ENCODE results near the gene CTBS. TPM values are rescaled to one million over a fixed set of nuclear protein-coding genes. Genes with fewer than 3 reads are reported as not detected.

The CTBS gene
- total RNA-seq, 2 donors from 2014 or later = 7.5 to 9.2 TPM

- H3K4me1 ChIP-seq = peaks cover 0 to 8% of the 10 kb centered on the region in 2 donors
- H3K27ac ChIP-seq = no peak overlapping the region
- H3K36me3 ChIP-seq = peaks cover 11% of the 10 kb centered on the region
- no peak overlapping the region for H3K4me3 ChIP-seq
- H3K27me3 ChIP-seq = no peaks in the 10 kb centered on the region
- H3K9me3 ChIP-seq = no peaks in the 10 kb centered on the region
- no peak for TF ChIP-seq CTCF (IDR thresholded peaks at IDR 0.05)
- no peak for DNase-seq (ENCODE audit: low spot score)
Observed at GRCh38 chr1:84571150-84571535, 3.1 kb downstream of the CTBS start.

GRCh38 chr1:84570436-84571149 is 3.6 kb downstream of the CTBS start:
- no peak for DNase-seq (ENCODE audit: low spot score)
- Histone ChIP-seq H3K36me3 (peaks cover 11% of the 10 kb centered on the region), H3K4me3 (no peak overlapping the region), H3K9me3 (no peaks in the 10 kb centered on the region), H3K27me3 (no peaks in the 10 kb centered on the region), H3K27ac (no peak overlapping the region), H3K4me1 (peaks cover 0 to 8% of the 10 kb centered on the region in 2 donors)
- no peak for TF ChIP-seq CTCF (IDR thresholded peaks at IDR 0.05)

DNA sequence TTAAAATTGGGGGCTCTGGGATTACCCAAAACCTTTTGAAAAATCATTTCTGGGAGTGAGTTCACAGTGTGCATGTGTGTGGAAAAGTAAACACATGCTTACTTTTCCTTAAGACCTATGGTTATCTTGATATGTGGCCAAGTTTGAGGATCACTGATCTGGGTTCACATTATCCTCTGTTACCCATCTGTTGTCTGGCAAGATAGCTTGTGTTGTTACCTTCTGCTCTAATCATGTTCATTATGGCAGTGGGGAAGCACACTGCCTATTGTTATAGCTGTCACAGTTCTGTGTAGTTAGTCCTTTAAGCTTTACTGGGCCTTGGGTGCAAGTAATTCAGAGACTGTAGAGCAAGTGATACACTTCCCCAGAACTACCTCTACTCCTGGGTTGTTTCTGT is 5.0 kb downstream of the CTBS start:
- H3K27me3 ChIP-seq = no peaks in the 10 kb centered on the region
- no peaks in the 10 kb centered on the region for H3K9me3 ChIP-seq
- peaks cover 0 to 8% of the 10 kb centered on the region in 2 donors for H3K4me1 ChIP-seq
- peaks cover 11% of the 10 kb centered on the region for H3K36me3 ChIP-seq
- no peak for TF ChIP-seq CTCF (IDR thresholded peaks at IDR 0.05)
- no peak for DNase-seq (ENCODE audit: low spot score)
- H3K27ac ChIP-seq = no peak overlapping the region
- H3K4me3 ChIP-seq = no peak overlapping the region

- Histone ChIP-seq H3K27me3 (no peaks in the 10 kb centered on the region), H3K4me1 (no peaks in the 10 kb centered on the region), H3K36me3 (no peaks in the 10 kb centered on the region), H3K27ac (no peak overlapping the region), H3K4me3 (no peak overlapping the region), H3K9me3 (no peaks in the 10 kb centered on the region)
- TF ChIP-seq CTCF (IDR thresholded peaks at IDR 0.05) = no peak
- DNase-seq (ENCODE audit: low spot score) = no peak
Observed at GRCh38 chr1:84550826-84551225, 23.4 kb downstream of the CTBS start.

DNA sequence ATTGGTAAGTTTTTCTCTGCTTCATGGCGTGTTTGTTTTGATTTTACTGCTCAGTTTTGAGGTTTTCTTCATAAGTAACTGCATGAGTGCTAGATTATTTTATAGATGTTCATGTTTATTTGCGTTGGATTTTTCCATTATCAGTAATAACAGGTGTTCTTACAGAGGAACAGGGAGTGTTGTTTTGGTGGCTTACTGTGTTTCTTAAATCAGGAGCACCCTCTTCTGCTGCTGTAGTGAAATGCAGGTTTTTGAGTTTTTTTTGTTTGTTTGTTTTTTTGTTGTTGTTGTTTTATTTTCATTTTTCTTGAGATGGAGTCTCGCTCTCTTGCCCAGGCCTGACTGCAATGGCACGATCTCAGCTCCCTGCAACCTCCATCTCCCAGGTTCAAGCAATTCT is 32.6 kb downstream of the CTBS start:
- no peak for DNase-seq (ENCODE audit: low spot score)
- Histone ChIP-seq H3K9me3 (no peaks in the 10 kb centered on the region), H3K27ac (no peak overlapping the region), H3K4me3 (no peak overlapping the region), H3K27me3 (no peaks in the 10 kb centered on the region), H3K4me1 (no peaks in the 10 kb centered on the region), H3K36me3 (no peaks in the 10 kb centered on the region)
- peak in 1 of 2 donors; percentile 14 for TF ChIP-seq CTCF (IDR thresholded peaks at IDR 0.05)

DNA sequence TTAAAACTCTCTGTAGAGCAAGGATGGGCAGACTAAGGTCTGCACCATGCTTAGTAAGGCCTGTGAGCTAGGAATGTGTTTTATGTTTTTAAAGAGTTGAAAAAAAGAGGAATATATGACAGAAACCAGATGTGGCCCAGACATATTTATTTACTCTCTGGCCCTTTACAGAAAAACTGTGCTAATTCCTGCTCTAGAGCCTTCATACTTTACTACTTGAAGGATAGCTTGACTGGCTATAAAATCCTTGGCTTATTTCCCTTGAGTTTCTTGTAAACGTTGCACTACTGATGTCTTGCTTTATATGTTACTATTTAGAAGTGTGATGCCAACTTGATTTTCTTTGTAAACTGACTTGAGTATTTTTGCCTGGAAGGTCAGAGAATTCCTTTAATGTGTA is 33.5 kb downstream of the CTBS start:
- no peaks in the 10 kb centered on the region for H3K4me1 ChIP-seq
- no peaks in the 10 kb centered on the region for H3K36me3 ChIP-seq
- H3K27ac ChIP-seq = no peak overlapping the region
- H3K4me3 ChIP-seq = no peak overlapping the region
- no peak for DNase-seq (ENCODE audit: low spot score)
- no peaks in the 10 kb centered on the region for H3K27me3 ChIP-seq
- no peak for TF ChIP-seq CTCF (IDR thresholded peaks at IDR 0.05)
- no peaks in the 10 kb centered on the region for H3K9me3 ChIP-seq

Data from right atrium auricular region (tissue), 2 donors.